Ishikawa (cell line): ENCODE measurements around the gene TNS3.

Experiments
- CEBPB ChIP-seq: IDR thresholded peaks from 2 replicates; pipeline ENCODE4 v1.6.1; 2012
- CREB1 ChIP-seq: IDR thresholded peaks from 2 replicates; pipeline ENCODE4 v1.6.1; 2012; ENCODE audit warnings: low read depth
- EGR1 ChIP-seq: IDR thresholded peaks from 2 replicates; pipeline ENCODE4 v1.6.1; 2012
- EP300 ChIP-seq: IDR thresholded peaks from 2 replicates; pipeline ENCODE4 v1.6.1; 2012; ENCODE audit warnings: borderline replicate concordance
- FOXM1 ChIP-seq: IDR thresholded peaks from 2 replicates; pipeline ENCODE4 v1.6.1; 2012; ENCODE audit warnings: low read depth, borderline replicate concordance
- MAX ChIP-seq: IDR thresholded peaks from 2 replicates; pipeline ENCODE4 v1.6.1; 2012
- NFIC ChIP-seq: IDR thresholded peaks from 2 replicates; pipeline ENCODE4 v1.6.1; 2012
- RAD21 ChIP-seq: IDR thresholded peaks from 2 replicates; pipeline ENCODE4 v1.6.1; 2012; ENCODE audit warnings: low read depth
- REST ChIP-seq: IDR thresholded peaks from 2 replicates; pipeline ENCODE4 v1.6.1; 2012; ENCODE audit warnings: low read depth, mild to moderate bottlenecking
- TAF1 ChIP-seq: IDR thresholded peaks from 2 replicates; pipeline ENCODE4 v1.6.1; 2012; ENCODE audit warnings: low read depth, mild to moderate bottlenecking
- TCF12 ChIP-seq: IDR thresholded peaks from 2 replicates; pipeline ENCODE4 v1.6.1; 2012; ENCODE audit warnings: low read depth
- TEAD4 ChIP-seq: IDR thresholded peaks from 2 replicates; pipeline ENCODE4 v1.6.1; 2012
- USF1 ChIP-seq: IDR thresholded peaks from 2 replicates; pipeline ENCODE4 v1.6.1; 2012
- YY1 ChIP-seq: IDR thresholded peaks from 2 replicates; pipeline ENCODE4 v1.6.1; 2012; ENCODE audit warnings: low read depth
- ZBTB7A ChIP-seq: IDR thresholded peaks from 2 replicates; pipeline ENCODE4 v1.6.1; 2012; ENCODE audit warnings: low read depth

TNS3 gene

GRCh38 chr7:47510192-47510591 is 71.7 kb downstream of the TNS3 start:
- TF ChIP-seq MAX (no peak), TCF12 (no peak), TEAD4 (no peak), ZBTB7A (no peak)

- TF ChIP-seq RAD21 = no peak
- TF ChIP-seq CREB1 = no peak
- TF ChIP-seq REST = no peak
- TF ChIP-seq EP300 = no peak
- TF ChIP-seq TAF1 = no peak
- no peak for TF ChIP-seq YY1
- no peak for TF ChIP-seq TCF12
- TF ChIP-seq USF1 = no peak
- no peak for TF ChIP-seq CEBPB
- TF ChIP-seq TEAD4 = no peak
- TF ChIP-seq ZBTB7A = no peak
- no peak for TF ChIP-seq MAX
- no peak for TF ChIP-seq EGR1
- TF ChIP-seq NFIC = no peak
- no peak for TF ChIP-seq FOXM1
Observed at GRCh38 chr7:47509571-47509970, 72.3 kb downstream of the TNS3 start.

GRCh38 chr7:47508389-47509380 is 73.2 kb downstream of the TNS3 start:
- no peak for TF ChIP-seq ZBTB7A
- TF ChIP-seq TAF1 = no peak

- TF ChIP-seq RAD21 = no peak
- TF ChIP-seq EGR1 = no peak
- TF ChIP-seq MAX = no peak
- no peak for TF ChIP-seq ZBTB7A
- TF ChIP-seq CEBPB = no peak
- TF ChIP-seq TAF1 = no peak
- TF ChIP-seq FOXM1 = no peak
- TF ChIP-seq USF1 = no peak
- TF ChIP-seq YY1 = no peak
- TF ChIP-seq NFIC = no peak
- TF ChIP-seq TEAD4 = no peak
- no peak for TF ChIP-seq CREB1
- TF ChIP-seq EP300 = no peak
Observed at GRCh38 chr7:47507522-47507921, 74.4 kb downstream of the TNS3 start.

- TF ChIP-seq FOXM1 = no peak
- no peak for TF ChIP-seq USF1
- TF ChIP-seq NFIC = no peak
- TF ChIP-seq CEBPB = no peak
- no peak for TF ChIP-seq TEAD4
- no peak for TF ChIP-seq TCF12
Observed at GRCh38 chr7:47506382-47507339, 75.2 kb downstream of the TNS3 start.

GRCh38 chr7:47505312-47506007 is 76.5 kb downstream of the TNS3 start:
- TF ChIP-seq REST (no peak), EGR1 (no peak), CREB1 (no peak), FOXM1 (no peak), TAF1 (no peak), TCF12 (no peak), NFIC (no peak), USF1 (no peak), EP300 (no peak), CEBPB (no peak), YY1 (no peak), TEAD4 (no peak), RAD21 (no peak), ZBTB7A (no peak), MAX (no peak)
